Activated CD4-positive, CD25-positive, alpha-beta regulatory T cell treated with anti-CD3 and anti-CD28 coated beads, Interleukin-2, amount 50 U/mL, for 16 hours (primary cell): Measurements from ENCODE around the gene MRPL40.
"Not testable (repeated sequence)": the region's sequence is repeated elsewhere in the genome, so short reads cannot be mapped to it uniquely, and the experiment has no call there.

Experiments used
- DNase-seq: peaks from one replicate; pipeline ENCODE4 v3.0.0-alpha.2; 2020; ENCODE audit warnings: low read depth, low spot score

Gene MRPL40

DNA sequence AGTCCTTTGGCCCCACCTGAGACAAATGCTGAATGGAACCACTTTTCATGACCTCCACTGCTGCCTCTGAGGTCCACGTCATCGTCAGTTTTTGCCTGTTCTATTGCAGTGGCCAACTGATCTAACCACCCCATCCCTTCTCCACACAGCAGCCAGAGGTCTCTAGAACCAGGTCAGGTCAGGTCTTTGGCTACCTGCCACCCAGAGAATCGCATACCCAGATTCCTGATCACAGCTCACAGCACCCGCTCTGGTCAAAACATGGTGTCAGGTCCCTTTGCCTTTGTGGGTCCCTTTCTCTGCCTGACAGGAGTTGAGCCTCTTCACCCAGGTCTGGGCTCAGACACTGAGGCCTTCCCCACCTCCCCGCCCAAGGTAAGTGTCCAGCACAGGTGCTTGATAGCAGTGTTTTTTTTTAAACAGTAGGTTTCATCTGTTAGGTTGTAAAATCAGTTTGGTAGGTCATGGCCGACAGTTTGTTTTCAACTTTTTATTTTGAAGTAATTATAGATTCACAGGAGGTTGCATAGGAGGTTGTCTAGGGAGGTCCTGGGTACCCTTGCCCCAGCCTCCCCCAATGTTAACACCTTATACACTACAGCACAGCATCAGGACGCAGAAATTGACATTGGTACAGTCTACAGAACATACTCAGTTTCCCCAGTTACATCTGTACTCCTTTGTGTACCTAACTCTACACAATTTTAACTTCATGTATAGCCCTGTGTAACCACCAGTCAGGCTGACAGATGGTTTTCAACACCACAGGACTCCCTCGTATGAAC is 8.3 kb downstream of the MRPL40 start:
- DNase-seq, result no peak

- DNase-seq, result no peak
These were observed 9.8 kb downstream of the MRPL40 start for GRCh38 chr22:19442166-19442565.

DNA sequence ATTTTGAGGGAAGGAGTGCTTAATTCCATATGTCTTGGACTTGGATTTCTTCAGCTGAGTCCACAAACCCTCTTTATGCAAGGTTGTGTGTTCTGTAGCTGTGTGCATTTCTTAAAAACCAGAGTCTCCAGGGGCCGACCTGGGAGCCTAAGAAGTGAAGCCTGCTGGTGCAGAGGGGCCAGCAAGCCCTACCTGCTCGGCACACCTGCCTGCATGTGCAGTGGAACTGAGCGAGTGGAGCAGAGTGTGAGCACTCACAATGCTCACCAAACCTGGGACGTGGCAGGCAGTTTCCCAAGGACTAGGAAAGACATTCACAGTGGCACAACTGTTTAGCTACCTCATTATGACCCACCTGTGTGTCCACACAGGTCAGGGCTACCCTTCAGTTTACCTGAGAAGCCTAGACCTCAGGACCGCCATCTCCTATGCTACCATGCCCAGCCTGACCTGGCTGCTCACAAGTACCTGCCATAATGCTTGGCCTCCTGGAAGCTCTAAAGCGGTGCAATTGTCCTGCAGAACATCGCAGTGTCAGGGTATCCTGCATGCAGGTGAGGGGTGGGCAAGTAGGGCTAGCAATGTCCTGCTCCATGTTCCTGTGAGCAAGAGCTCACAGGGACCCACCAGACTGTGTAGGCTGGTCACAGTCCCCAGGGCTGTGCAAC is 11.3 kb downstream of the MRPL40 start:
- DNase-seq, result no peak

GRCh38 chr22:19445279-19445982 is 13.1 kb downstream of the MRPL40 start:
- DNase-seq, result not testable (repeated sequence)

GRCh38 chr22:19446603-19447329 is 14.4 kb downstream of the MRPL40 start:
- no peak for DNase-seq

DNA sequence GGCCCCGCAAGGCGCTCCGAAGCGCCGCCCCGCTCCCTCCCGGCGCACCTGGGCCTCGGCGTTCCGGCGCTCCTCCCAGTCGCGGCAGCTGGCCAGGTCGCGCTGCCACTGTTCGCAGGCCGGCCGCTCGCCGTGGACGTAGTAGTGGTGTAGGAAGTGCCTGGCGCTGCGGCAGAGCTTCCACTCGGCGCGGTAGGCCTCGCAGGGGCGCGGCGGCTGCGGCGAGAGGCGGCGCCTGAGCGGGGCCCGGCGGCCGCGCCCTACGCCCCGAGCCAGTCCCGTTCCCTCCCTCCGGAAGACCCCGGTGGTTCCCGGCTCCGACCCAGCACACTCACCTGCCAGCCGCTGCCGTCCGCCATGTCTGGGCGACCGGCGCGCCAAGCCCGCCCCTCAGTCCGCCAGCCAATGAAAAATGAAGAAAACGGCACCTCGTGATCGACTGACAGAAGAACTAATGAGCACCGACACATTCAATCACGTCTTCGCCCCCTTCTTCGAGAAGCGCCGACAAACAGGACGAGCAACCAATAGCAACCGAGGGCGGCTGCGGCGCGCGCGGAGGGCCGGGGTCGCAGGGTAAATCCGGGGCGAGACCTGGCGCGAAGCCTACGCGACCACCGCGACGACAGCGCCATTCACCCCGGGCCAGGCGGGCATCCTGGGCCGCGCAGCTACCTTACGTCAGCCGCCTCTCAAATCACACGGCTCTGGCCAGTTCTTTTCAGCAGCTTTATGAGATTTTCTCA is 15.2 kb downstream of the MRPL40 start, which contains the start of gene C22orf39:
TSS of gene C22orf39 (minus strand) at position 382 of the 746 bp plus-strand sequence. CDS start at position 359, 23 bp downstream.
- peak; percentile 85 for DNase-seq

DNA sequence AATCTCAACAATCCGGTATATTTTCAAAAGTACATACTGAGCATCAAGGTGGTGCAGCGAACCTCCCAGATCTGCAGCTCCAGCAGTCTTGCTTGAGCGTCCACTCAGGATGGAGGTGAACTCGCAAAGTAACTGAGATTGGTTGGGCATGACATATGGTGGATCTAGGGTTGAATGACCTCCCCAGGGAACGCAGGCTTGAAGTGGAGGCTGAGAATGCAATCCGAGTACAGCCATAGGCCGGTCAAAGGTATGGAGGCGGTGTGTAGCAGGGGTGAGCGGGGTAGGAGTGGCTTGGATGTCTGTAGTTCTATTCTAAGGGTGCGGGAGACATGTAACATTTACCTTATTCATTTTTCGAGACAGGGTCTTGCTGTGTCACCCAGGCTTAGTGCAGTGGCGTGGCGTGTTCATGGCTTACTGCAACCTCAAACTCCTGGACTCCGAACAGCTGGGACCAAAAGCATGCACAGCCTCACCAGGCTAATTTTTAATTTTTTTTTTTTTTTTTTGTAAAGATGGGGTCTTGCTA is 15.8 kb downstream of the MRPL40 start:
- DNase-seq, result no peak

GRCh38 chr22:19448739-19449421 is 16.5 kb downstream of the MRPL40 start:
- DNase-seq, result no peak

DNA sequence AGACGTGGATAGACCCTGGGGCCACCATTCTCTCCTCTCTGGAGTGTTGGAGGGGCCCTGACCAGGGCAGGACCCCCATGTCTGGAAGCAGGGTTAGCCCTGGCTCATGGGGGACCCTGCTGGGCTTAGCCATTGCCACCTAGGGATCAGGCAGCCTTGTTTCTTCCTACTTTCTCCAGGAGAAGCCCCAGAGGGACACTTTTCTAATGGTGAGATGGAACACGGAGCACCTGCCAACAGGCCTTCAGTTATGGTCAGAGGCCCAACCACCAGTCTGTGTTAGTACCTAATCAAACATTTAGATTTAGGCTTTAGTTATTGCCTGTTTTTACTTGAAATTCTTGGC is 17.1 kb downstream of the MRPL40 start:
- no peak for DNase-seq

GRCh38 chr22:19450363-19451175 is 18.2 kb downstream of the MRPL40 start:
- no peak for DNase-seq

GRCh38 chr22:19451570-19451969 is 19.2 kb downstream of the MRPL40 start:
- no peak for DNase-seq

- no peak for DNase-seq
These were observed 21.4 kb downstream of the MRPL40 start for GRCh38 chr22:19453718-19454117.

GRCh38 chr22:19454156-19454555 is 21.8 kb downstream of the MRPL40 start:
- DNase-seq, result no peak

- no peak for DNase-seq
These were observed 22.7 kb downstream of the MRPL40 start for GRCh38 chr22:19455033-19455432.

DNA sequence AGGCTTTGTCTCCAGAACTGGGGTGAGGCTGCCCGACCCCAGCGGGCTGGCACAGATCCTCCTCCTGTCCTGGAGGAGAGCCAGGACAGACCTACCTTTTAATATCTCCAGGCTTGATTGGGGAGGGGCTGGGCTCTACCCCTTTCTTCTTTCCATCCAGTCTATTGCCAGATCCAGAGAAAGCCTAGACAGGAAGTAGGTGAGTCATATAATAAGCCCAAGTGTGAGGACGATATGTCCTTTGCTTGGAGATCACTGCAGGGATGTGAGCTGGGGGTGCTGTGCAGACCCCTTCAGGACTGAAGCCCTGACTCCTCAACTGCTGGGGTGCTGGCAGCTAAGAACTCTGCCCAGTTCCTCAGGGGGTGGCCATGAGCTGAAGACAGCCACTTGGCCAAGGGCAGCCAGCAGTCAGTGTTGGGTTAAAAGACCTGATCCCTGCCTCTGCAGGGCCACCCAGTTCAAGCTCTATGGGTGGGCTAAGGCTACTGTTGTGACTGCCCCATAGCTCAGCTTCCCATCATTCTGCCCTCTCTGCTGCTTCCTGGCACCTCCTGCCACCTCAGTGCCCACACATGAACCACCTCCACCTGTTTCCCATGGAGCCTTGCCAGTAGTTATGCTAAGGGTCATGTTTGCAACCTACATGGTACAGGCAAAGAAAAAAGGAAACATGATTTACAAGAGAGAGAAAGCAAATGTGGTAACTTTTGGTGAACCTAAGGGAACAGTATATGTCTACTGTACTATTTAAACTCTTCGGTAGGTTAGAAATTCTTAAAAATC is 23.4 kb downstream of the MRPL40 start:
- no peak for DNase-seq

GRCh38 chr22:19456541-19456940 is 24.2 kb downstream of the MRPL40 start:
- DNase-seq, result no peak

DNA sequence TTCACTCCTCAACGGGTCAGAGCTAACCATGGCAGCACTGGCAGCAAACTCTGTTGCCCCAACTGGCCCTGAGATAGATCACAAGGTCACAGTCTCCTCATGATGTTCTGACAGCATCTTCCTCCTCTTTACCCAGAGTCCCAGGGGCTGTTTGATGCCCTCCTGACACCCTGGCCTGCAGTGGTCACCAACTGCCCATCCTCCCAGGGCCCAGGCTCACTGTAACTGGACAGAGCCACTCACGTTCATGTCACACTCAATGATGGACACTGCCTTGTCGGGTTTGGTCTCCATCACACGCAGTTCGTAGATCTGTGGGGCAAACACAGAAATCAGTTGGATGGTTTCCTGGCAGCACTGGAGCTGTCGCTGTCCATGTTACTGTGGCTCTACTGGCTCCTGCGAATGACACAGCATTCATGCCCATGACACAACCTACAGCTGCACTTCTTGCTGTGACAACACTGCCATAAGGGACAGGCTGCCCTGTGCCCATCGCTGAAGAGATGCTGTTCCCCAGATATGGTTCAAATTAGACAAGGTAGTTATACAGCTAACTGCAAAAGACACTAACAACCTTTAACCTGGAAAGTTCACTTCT is 25.6 kb downstream of the MRPL40 start:
- no peak for DNase-seq

- DNase-seq, result no peak
These were observed 27.7 kb downstream of the MRPL40 start for GRCh38 chr22:19460036-19460435.
